Endothelial cell of umbilical vein (primary cell): ENCODE results near the gene TSACC. TPM values are rescaled to one million over a fixed set of nuclear protein-coding genes. Genes with fewer than 3 reads are reported as not detected.

ENCODE experiments used
- BruUV-seq: library from RNA; stranded (reverse); fragments of 400-500 nt; replicated peaks from 2 replicates; lab custom pipeline; 2021; lab: Mats Ljungman, UMichigan
- CTCF ChIA-PET: fragments of 300-600, 350-600 bp; sonication (Branson Sonifier 250); formaldehyde crosslinking; loops from one replicate; lab custom pipeline; 2021; ENCODE audit warnings: antibody characterized with exemption, inconsistent platforms; lab: Charles Lee
- POLR2A ChIA-PET: fragments of 300-600, 350-600 bp; sonication (Branson Sonifier 250); formaldehyde crosslinking; loops from one replicate; lab custom pipeline; 2021; ENCODE audit warnings: antibody characterized with exemption, inconsistent platforms; lab: Charles Lee
- DNase-seq: peaks from one replicate; pipeline ENCODE4 v3.0.0-alpha.2; 2011; ENCODE audit warnings: low read depth, low spot score
- FAIRE-seq: peaks from 2 replicates; lab custom pipeline; 2011; peaks lifted over from hg19 to GRCh38; lab: Jason Lieb, UNC
- H2AFZ ChIP-seq: 2 replicates; pipeline ENCODE4 v1.6.0; 2012; ENCODE audit warnings: low read depth, low read length, control low read depth, inconsistent platforms
- H3K27ac ChIP-seq: 2 replicates; pipeline ENCODE4 v1.5.1; 2011; ENCODE audit warnings: low read depth, mild to moderate bottlenecking, control low read depth, low read length, moderate library complexity; ENCODE audit not compliant: insufficient read depth
- H3K27me3 ChIP-seq, 2 experiments: 2 replicates each; pipeline versions ENCODE4 v1.6.0 to v1.6.1; 2011; ENCODE audit warnings: low read length in 2 of 2, mixed read lengths in 1 of 2; ENCODE audit not compliant: control insufficient read depth in 2 of 2, insufficient read depth in 2 of 2
- H3K36me3 ChIP-seq, 2 experiments: 2 replicates in 1 of 2; 3 replicates in 1 of 2; pipeline ENCODE4 v1.5.1; 2011; ENCODE audit warnings: low read length in 2 of 2, mild to moderate bottlenecking in 1 of 2, moderate library complexity in 1 of 2; ENCODE audit not compliant: control insufficient read depth in 2 of 2, insufficient read depth in 2 of 2; ENCODE audit errors: extremely low read depth in 1 of 2
- H3K4me1 ChIP-seq: 3 replicates; pipeline ENCODE4 v1.5.1; 2011; ENCODE audit warnings: mild to moderate bottlenecking, low read length; ENCODE audit not compliant: control insufficient read depth, insufficient read depth; ENCODE audit errors: extremely low read depth
- H3K4me2 ChIP-seq: 2 replicates; pipeline ENCODE4 v1.6.1; 2011; ENCODE audit warnings: low read length, control low read depth, mixed read lengths; ENCODE audit not compliant: insufficient read depth
- H3K4me3 ChIP-seq, 3 experiments: fragments of 200-600 bp in 1 of 3; sonication (generic), shearing (Covaris generic) in 1 of 3; replicated peaks in 1 of 3; 2 replicates each; pipeline ENCODE4 v1.5.1; 2011 to 2016; ENCODE audit warnings: control low read depth in 3 of 3, low read length in 3 of 3, mild to moderate bottlenecking in 2 of 3, inconsistent platforms in 1 of 3, low read depth in 1 of 3, moderate library complexity in 1 of 3; ENCODE audit not compliant: insufficient read depth in 1 of 3
- H3K79me2 ChIP-seq: 2 replicates; pipeline ENCODE4 v1.6.0; 2012; ENCODE audit warnings: low read length, inconsistent platforms; ENCODE audit not compliant: control insufficient read depth, insufficient read depth
- H3K9ac ChIP-seq: replicated peaks from 2 replicates; pipeline ENCODE3; 2011; ENCODE audit warnings: low read length, control low read depth; ENCODE audit not compliant: insufficient read depth; ENCODE audit errors: extremely low read depth
- H3K9me1 ChIP-seq: replicated peaks from 3 replicates; pipeline ENCODE4 v1.6.0; 2011; ENCODE audit warnings: mild to moderate bottlenecking, low read length; ENCODE audit not compliant: control insufficient read depth, insufficient read depth; ENCODE audit errors: extremely low read depth
- H3K9me3 ChIP-seq: replicated peaks from 2 replicates; pipeline ENCODE4 v1.5.1; 2012; ENCODE audit warnings: low read length, inconsistent platforms; ENCODE audit not compliant: control insufficient read depth, insufficient read depth
- H4K20me1 ChIP-seq: replicated peaks from 2 replicates; pipeline ENCODE3; 2011; ENCODE audit warnings: mild to moderate bottlenecking, low read length; ENCODE audit not compliant: control insufficient read depth, insufficient read depth; ENCODE audit errors: extremely low read depth
- CTCF ChIP-seq, 2 donors: IDR thresholded peaks; 1 replicate in 1 of 2; 2 replicates in 1 of 2; pipeline ENCODE4 v1.5.1; 2011; ENCODE audit warnings: low read length in 2 of 2, mild to moderate bottlenecking in 2 of 2, moderate library complexity in 2 of 2, control low read depth in 1 of 2, inconsistent platforms in 1 of 2, low read depth in 1 of 2; ENCODE audit not compliant: insufficient read depth in 1 of 2; ENCODE audit errors: extremely low read depth in 1 of 2
- EZH2 ChIP-seq: IDR thresholded peaks from 2 replicates; pipeline ENCODE4 v1.6.1; 2012; ENCODE audit warnings: borderline replicate concordance, low read depth, mild to moderate bottlenecking, moderate library complexity, low read length, inconsistent platforms; ENCODE audit not compliant: severe bottlenecking
- FOS ChIP-seq: IDR thresholded peaks from 2 replicates; pipeline ENCODE4 v1.6.1; 2011; ENCODE audit warnings: mild to moderate bottlenecking, low read length, moderate library complexity, borderline replicate concordance; ENCODE audit not compliant: insufficient read depth
- GATA2 ChIP-seq: IDR thresholded peaks from 2 replicates; pipeline ENCODE4 v1.7.0; 2011; ENCODE audit warnings: low read depth, mild to moderate bottlenecking, moderate library complexity, mixed read lengths, low read length; ENCODE audit not compliant: insufficient read length, insufficient read depth
- MYC ChIP-seq: IDR thresholded peaks from one replicate; pipeline ENCODE4 v1.6.1; 2011; ENCODE audit warnings: mild to moderate bottlenecking, low read depth, low read length
- POLR2A ChIP-seq: IDR thresholded peaks from 2 replicates; pipeline ENCODE4 v1.6.1; 2012; ENCODE audit warnings: low read depth, mild to moderate bottlenecking, control low read depth, low read length
- dilution Hi-C: fragments of 300-500 bp; cut with MboI; formaldehyde crosslinking; loops from one replicate; pipeline ENCODE4 v1.15.0; 2019; ENCODE audit warnings: low sequenced_read_pairs; ENCODE audit not compliant: extremely low pct_ligation_motif_present
- intact Hi-C: fragments of 100-400 bp; cut with micrococcal nuclease; formaldehyde crosslinking; loops from one replicate; pipeline ENCODE4 v1.10.0; 2022
- polyA plus RNA-seq, 4 experiments: library from polyadenylated mRNA; depleted of rRNA in 3 of 4; stranded (reverse) in 3 of 4; unstranded in 1 of 4; fragments of >200 nt; gene quantifications; 2 replicates each; pipeline versions ENCODE4 v1.2.1 to v1.2.3, GENCODE V29; 2011 to 2012; ENCODE audit warnings: missing spikeins in 1 of 4
- total RNA-seq: library from RNA; stranded (reverse); gene quantifications from 2 replicates; pipeline ENCODE4 v1.2.3, GENCODE V29; 2021
- TF ChIP-seq, protein P1 (sequence below): IDR thresholded peaks from 2 replicates; pipeline ENCODE4 v1.6.1; 2011; ENCODE audit not compliant: insufficient read depth, insufficient read length

TSACC gene
- total and polyA plus RNA-seq, 2 donors (not counting 3 experiments of a cell fraction or from before 2014, with no cell fraction given) = 0.69 to 0.94 TPM

GRCh38 chr1:156393095-156393494 is 54.8 kb downstream of the TSACC start:
- H3K27me3 ChIP-seq = peaks cover 17 to 25% of the 10 kb centered on the region in 2 experiments
- no TSS peak for BruUV-seq
- intact Hi-C loops = no loop called here

More at GRCh38 chr1:156393095-156393494, 54.8 kb downstream of the TSACC start:
- Histone ChIP-seq H3K36me3 (no peaks in the 10 kb centered on the region), H3K4me1 (no peaks in the 10 kb centered on the region), H3K9me3 (no peaks in the 10 kb centered on the region), H3K4me3 (no peak overlapping the region), H4K20me1 (no peaks in the 10 kb centered on the region), H3K79me2 (no peaks in the 10 kb centered on the region), H3K9me1 (no peaks in the 10 kb centered on the region), H3K4me2 (no peak overlapping the region), H3K9ac (no peak overlapping the region), H2AFZ (no peak overlapping the region), H3K27ac (no peak overlapping the region)
- dilution Hi-C loops = no loop called here
- POLR2A ChIA-PET = no interaction called here
- no peak for FAIRE-seq
- no peak for DNase-seq
- CTCF ChIA-PET = interaction anchor here (1.3 to 5.0 kb wide), 2 partner anchors 7 to 53 kb away, joined by 7 to 52 read pairs; no protein-coding TSS in a partner anchor
- TF ChIP-seq, protein P1, sequence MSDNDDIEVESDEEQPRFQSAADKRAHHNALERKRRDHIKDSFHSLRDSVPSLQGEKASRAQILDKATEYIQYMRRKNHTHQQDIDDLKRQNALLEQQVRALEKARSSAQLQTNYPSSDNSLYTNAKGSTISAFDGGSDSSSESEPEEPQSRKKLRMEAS = no peak
- no peak for TF ChIP-seq MYC
- no peak for TF ChIP-seq CTCF (IDR thresholded peaks at IDR 0.05; ENCODE audit: extremely low read depth in 1 of 2, insufficient read depth in 1 of 2, low read depth in 1 of 2, low read length in 2 of 2)
- no peak for TF ChIP-seq FOS
- no peak for TF ChIP-seq EZH2
- TF ChIP-seq POLR2A = no peak
- no peak for TF ChIP-seq GATA2
